Chondrocyte (in vitro differentiated cells): ENCODE measurements around the gene MUC5AC. TPM values are rescaled to one million over a fixed set of nuclear protein-coding genes. Genes with fewer than 3 reads are reported as not detected.

ENCODE experiments used
- total RNA-seq: library from RNA; stranded (reverse); gene quantifications from 3 replicates; pipeline ENCODE4 v1.2.1, GENCODE V29; 2021

Gene MUC5AC
- total RNA-seq, 1 donor from 2014 or later: not detected

Other genes with a start within 250 kb of the MUC5AC start
- gene CHID1, start 247.1 kb upstream of the MUC5AC start, total RNA-seq: 87.6 to 115 TPM (median 90.3 TPM) in 3 replicates
- 62.0 to 72.0 TPM (median 69.7 TPM) in 3 replicates for gene AP2A2, start 232.1 kb upstream of the MUC5AC start, total RNA-seq
- not detected in 3 replicates for gene MUC6, start 121.2 kb upstream of the MUC5AC start, total RNA-seq
- gene MUC2, start 83.1 kb upstream of the MUC5AC start, total RNA-seq: not detected in 3 replicates
- not detected in 3 replicates for gene MUC5B, start 65.1 kb downstream of the MUC5AC start, total RNA-seq
- gene TOLLIP, start 151.7 kb downstream of the MUC5AC start, total RNA-seq: 54.9 to 60.9 TPM (median 58.4 TPM) in 3 replicates
- gene BRSK2, start 232.0 kb downstream of the MUC5AC start, total RNA-seq: 1.8 to 6.9 TPM (median 6.0 TPM) in 3 replicates